GM12864 (cell line): ENCODE data around the gene TMX4.
"Not testable (repeated sequence)": the region's sequence is repeated elsewhere in the genome, so short reads cannot be mapped to it uniquely, and the experiment has no call there.

Experiments
- DNase-seq: peaks from one replicate; pipeline ENCODE4 v3.0.0-alpha.2; 2011; ENCODE audit warnings: low read depth
- H3K4me3 ChIP-seq: 2 replicates; pipeline ENCODE4 v1.5.1; 2011; ENCODE audit warnings: mild to moderate bottlenecking, low read depth, low read length, control low read depth
- TF ChIP-seq, protein P1 (sequence below): IDR thresholded peaks from 2 replicates; pipeline ENCODE4 v1.5.1; 2011; ENCODE audit warnings: low read depth, mild to moderate bottlenecking, moderate library complexity, low read length, control low read depth, inconsistent platforms; ENCODE audit errors: missing control alignments

The TMX4 gene

DNA sequence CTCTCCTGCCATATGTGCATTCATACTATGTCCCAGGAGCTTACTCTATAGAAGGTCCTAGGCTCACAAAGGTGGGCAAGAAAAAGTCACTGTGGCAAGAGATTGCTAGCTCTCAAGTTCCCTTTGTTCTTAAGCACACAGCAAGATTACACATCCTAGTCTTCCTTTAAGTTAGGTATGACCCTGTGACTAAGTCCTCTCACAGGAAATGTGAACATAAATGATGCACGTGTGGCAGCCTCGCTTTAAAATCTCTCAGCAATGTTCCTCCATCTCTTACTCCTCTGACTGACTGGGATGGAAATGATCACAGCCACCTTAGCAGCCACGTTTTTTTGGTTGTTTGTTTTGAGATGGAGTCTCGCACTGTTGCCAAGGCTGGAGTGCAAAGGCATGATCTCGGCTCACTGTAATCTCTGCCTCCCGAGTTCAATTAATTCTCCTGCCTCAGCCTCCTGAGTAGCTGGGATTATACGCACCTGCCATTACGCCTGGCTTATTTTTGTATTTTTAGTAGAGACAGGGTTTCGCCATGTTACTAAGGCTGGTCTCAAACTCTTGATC lies 43.6 kb downstream of the TMX4 start:
- H3K4me3 ChIP-seq = no peak overlapping the region
- no peak for DNase-seq
- TF ChIP-seq, protein P1, sequence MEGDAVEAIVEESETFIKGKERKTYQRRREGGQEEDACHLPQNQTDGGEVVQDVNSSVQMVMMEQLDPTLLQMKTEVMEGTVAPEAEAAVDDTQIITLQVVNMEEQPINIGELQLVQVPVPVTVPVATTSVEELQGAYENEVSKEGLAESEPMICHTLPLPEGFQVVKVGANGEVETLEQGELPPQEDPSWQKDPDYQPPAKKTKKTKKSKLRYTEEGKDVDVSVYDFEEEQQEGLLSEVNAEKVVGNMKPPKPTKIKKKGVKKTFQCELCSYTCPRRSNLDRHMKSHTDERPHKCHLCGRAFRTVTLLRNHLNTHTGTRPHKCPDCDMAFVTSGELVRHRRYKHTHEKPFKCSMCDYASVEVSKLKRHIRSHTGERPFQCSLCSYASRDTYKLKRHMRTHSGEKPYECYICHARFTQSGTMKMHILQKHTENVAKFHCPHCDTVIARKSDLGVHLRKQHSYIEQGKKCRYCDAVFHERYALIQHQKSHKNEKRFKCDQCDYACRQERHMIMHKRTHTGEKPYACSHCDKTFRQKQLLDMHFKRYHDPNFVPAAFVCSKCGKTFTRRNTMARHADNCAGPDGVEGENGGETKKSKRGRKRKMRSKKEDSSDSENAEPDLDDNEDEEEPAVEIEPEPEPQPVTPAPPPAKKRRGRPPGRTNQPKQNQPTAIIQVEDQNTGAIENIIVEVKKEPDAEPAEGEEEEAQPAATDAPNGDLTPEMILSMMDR = no peak

DNA sequence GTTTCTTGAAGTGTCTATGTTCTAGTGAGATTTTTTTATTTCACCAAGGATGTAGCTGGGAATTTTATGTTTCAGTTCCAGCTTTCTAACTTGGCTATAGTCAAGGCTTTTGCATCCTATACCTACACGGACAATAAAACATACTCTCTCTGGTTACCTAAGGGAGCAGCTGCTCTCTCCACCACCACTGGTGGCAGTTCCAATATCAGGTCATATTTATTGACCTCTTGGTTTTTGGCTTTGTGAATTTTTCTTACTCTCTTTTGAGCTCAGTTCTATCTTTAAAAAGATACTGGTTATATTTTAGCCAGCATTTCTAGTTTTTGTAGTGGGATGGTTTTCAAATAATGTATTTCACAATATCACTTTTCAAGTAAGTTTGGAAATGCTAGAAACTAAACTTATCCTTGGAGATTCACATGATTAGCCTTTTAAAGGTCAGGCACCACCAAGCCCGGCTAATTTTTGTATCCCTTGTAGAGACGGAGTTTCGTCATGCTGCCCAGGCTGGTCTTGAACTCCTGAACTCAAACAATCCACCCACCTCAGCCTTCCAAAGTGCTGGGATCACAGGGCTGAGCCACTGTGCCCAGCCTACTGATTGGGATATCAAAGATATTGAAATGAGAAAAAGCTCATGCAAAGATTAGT lies 44.7 kb downstream of the TMX4 start:
- no peak for DNase-seq
- TF ChIP-seq, protein P1 = no peak

DNA sequence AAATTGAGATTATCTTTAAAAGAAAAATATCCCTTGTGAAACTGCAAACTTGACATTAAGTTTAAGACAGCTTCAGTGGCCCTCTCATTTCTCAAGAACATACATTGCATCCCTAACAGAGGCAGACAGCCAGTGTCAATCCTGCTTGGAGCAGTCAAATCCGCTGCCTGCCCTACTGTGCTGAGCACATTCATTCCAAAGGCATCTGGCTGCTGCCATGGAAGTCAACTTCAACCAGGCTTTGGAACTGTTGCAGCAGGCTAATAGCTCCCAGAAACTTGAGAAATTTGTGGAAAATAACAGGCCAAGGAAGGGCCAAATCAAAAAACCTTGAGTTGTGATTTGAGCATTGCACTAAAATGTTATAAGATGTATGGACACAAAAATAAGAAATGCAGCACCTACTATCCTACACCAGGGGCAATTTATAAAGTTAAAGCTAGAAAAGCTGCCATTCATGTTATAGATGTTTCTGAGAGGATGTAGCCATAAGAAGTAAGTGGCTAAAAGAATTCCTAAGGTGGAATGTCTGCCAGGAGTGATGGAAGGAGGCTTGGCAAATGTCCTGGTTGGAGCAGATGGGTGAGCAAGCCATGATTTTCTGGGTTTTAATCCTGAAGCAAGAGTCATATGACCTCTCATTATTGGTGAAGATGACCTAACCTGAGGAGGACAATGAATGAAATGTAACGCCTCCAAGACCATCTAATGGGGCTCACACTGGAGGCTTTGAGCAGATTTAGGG lies 47.9 kb downstream of the TMX4 start:
- TF ChIP-seq, protein P1 = no peak
- no peak overlapping the region for H3K4me3 ChIP-seq
- DNase-seq = no peak

More for the DNA sequence above, 44.7 kb downstream of the TMX4 start:
- no peak overlapping the region for H3K4me3 ChIP-seq

DNA sequence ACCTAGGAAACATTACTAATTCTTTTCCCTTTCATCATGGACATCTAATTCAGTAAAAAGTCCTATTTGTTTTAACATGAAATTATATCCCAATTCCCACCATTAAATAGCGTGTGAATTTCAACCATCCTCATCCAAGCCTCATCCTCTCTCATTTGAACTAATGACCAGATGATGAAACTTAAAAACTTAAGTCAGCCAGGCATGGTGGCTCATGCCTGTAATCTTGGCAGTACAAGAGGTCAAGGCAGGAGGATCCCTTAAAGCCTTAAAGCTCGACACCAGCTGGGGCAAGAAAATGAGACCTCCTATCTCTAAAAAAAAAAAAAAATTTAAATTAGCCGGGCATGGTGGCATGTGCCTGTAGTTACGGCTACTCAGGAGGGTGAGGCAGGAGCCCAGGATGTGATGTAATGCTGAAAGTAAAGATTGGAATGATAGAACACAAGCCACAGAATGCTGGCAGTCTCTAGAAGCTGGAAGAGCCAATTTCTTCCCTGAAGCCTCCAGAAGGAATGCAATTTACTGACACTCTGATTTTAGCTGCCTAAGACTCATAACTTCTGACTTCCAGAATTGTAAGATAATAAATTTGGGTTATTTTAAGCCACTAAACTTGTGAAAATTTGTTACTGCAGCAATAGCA lies 52.2 kb downstream of the TMX4 start:
- DNase-seq = no peak
- TF ChIP-seq, protein P1 = no peak
- no peak overlapping the region for H3K4me3 ChIP-seq

DNA sequence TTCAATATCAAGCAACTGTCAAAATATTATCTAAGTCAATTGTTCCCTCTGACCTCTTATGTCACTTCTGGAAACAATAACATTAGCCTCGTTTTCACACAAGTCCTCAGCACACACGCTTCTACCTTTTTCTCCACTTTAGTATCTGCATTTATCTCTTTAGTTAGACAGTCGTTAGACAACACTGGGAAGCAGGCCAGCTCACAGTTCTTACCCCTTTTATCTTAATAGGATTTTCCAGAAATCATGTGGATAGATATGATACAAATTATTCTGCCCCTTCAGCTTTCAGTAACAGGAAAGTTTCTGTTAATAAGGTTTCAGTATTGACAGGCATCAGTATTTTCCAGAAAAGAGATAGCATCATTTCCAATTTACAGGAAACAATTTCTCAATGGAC lies 53.4 kb downstream of the TMX4 start:
- DNase-seq = no peak
- TF ChIP-seq, protein P1 = no peak
- no peak overlapping the region for H3K4me3 ChIP-seq

DNA sequence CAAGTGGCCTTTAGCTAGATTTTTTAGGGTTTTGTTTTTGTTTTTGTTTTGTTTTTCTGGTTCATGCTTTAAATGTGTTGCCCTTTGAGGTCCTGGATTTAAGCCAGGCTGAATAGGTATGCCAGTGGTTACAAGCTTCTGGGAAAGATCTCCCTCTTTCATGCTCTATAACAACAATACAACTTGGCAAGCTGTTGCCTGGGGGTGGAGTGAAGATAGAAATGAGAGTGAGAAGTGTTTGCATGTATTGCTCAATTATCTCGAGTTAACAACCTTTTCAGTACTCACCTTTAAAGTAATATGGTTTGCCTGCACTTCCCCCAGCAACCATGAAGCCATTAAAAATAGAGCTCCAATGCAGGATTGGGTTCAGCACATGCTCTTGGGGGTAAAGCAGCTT lies 60.1 kb downstream of the TMX4 start:
- DNase-seq = no peak

DNA sequence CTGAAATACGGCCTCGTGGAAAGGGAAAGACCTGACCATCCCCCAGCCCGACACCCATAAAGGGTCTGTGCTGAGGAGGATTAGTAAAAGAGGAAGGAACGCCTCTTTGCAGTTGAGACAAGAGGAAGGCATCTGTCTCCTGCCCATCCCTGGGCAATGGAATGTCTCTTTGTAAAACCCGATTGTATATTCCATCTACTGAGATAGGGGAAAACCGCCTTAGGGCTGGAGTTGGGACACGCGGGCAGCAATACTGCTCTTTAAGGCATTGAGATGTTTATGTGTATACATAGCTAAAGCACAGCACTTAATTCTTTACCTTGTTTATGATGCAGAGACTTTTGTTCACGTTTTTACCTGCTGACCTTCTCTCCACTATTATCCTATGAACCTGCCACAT lies 63.0 kb downstream of the TMX4 start:
- H3K4me3 ChIP-seq, DNase-seq: not testable (repeated sequence)

More for the DNA sequence above, 60.1 kb downstream of the TMX4 start:
- TF ChIP-seq, protein P1 = no peak
- H3K4me3 ChIP-seq = no peak overlapping the region
